MCF 10A (cell line): ENCODE results near the gene OR2K2. TPM values are rescaled to one million over a fixed set of nuclear protein-coding genes. Genes with fewer than 3 reads are reported as not detected.

Source experiments
- Bru-seq: library from RNA; stranded (reverse); fragments of 400-500 nt; gene quantifications from one replicate; lab custom pipeline; 2021; lab: Mats Ljungman, UMichigan
- BruChase-seq, 2 experiments: library from RNA; stranded (reverse); fragments of 400-500 nt; gene quantifications; one replicate each; lab custom pipeline; 2021; lab: Mats Ljungman, UMichigan
- BruUV-seq: library from RNA; stranded (reverse); fragments of 400-500 nt; replicated peaks from 2 replicates; lab custom pipeline; 2021; lab: Mats Ljungman, UMichigan
- CTCF ChIA-PET: fragments of 300-600 bp; sonication (Branson Sonifier 250); formaldehyde crosslinking; extraction: SDS; loops from one replicate; lab custom pipeline; 2021; ENCODE audit warnings: antibody characterized with exemption, inconsistent platforms; lab: Yijun Ruan, JAX
- POLR2A ChIA-PET: fragments of 300-600, 350-650 bp; sonication (Branson Sonifier 250); formaldehyde crosslinking; extraction: SDS; loops from one replicate; lab custom pipeline; 2020; ENCODE audit warnings: antibody characterized with exemption, inconsistent platforms; lab: Yijun Ruan, JAX
- DNase-seq: peaks from one replicate; pipeline ENCODE4 v3.0.0-alpha.2; 2018; ENCODE audit not compliant: unreplicated experiment
- H3K27ac Mint-ChIP-seq: one replicate; pipeline ENCODE4 v1.8.0; 2022; ENCODE audit warnings: mild to moderate bottlenecking, low read depth, mixed read lengths; ENCODE audit not compliant: unreplicated experiment
- H3K27me3 Mint-ChIP-seq: one replicate; pipeline ENCODE4 v1.8.0; 2022; ENCODE audit warnings: mixed read lengths; ENCODE audit not compliant: insufficient read depth, unreplicated experiment
- H3K36me3 Mint-ChIP-seq: one replicate; pipeline ENCODE4 v1.8.0; 2022; ENCODE audit warnings: mild to moderate bottlenecking, moderate library complexity, mixed read lengths; ENCODE audit not compliant: insufficient read depth, unreplicated experiment
- H3K4me1 Mint-ChIP-seq: one replicate; pipeline ENCODE4 v1.8.0; 2022; ENCODE audit warnings: mixed read lengths; ENCODE audit not compliant: insufficient read depth, unreplicated experiment
- H3K4me3 Mint-ChIP-seq: one replicate; pipeline ENCODE4 v1.8.0; 2022; ENCODE audit warnings: mild to moderate bottlenecking, moderate library complexity, mixed read lengths; ENCODE audit not compliant: unreplicated experiment
- H3K9me3 Mint-ChIP-seq: one replicate; pipeline ENCODE4 v1.8.0; 2022; ENCODE audit warnings: mixed read lengths; ENCODE audit not compliant: unreplicated experiment
- CTCF ChIP-seq: fragments of 200-600 bp; IDR thresholded peaks from one replicate; pipeline ENCODE4 v1.8.0; 2022; ENCODE audit warnings: antibody characterized with exemption, mild to moderate bottlenecking; ENCODE audit not compliant: unreplicated experiment
- intact Hi-C: fragments of 100-400 bp; cut with micrococcal nuclease; formaldehyde crosslinking; loops from 2 replicates; pipeline ENCODE4 v1.14.1; 2022
- long read RNA-seq: library from polyadenylated mRNA; stranded (forward); transcript quantifications from one replicate; pipeline ENCODE4 v2.0.0, GENCODE V29; 2022
- total RNA-seq: library from RNA; stranded (reverse); gene quantifications from 2 replicates; pipeline ENCODE4 v1.2.3, GENCODE V29; 2022

Gene OR2K2, protein sequence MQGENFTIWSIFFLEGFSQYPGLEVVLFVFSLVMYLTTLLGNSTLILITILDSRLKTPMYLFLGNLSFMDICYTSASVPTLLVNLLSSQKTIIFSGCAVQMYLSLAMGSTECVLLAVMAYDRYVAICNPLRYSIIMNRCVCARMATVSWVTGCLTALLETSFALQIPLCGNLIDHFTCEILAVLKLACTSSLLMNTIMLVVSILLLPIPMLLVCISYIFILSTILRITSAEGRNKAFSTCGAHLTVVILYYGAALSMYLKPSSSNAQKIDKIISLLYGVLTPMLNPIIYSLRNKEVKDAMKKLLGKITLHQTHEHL
- total RNA-seq (not detected in 2 replicates), Bru-seq, nascent RNA (percentile 30 among the genes with signal in this experiment), BruChase-seq, experiment 1, labeled RNA remaining after a 6-hour chase (percentile 46 among the genes with signal in this experiment), BruChase-seq, experiment 2, labeled RNA remaining after a 2-hour chase (percentile 41 among the genes with signal in this experiment)
- long read RNA-seq: 0 reads

DNA sequence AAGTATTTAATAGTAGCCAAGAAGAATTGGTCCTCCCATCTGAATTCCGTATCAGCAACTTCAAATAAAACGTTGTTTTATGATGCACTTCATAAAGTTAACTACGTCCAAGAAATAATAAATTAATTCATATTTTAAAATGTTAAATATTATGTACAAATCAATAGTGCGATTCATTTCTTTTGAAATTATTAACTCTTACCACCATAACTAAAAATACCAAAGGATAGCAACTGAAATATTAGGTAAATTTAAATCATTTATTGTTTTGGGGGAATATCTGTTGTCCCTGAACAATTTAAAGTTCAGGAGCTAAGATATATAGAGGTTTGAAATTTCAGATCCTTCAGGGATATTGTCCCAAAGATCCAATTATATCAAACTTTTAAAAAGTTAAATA is at the start of gene OR2K2:
OR2K2 (minus strand) TSS at position 101 of the 400 bp plus-strand sequence. CDS start 1,791 bp downstream, outside the sequence.
- Mint-ChIP-seq H3K27me3 (peaks cover 17% of the 10 kb centered on the region), H3K36me3 (no peaks in the 10 kb centered on the region), H3K27ac (no peak within 1 kb of the TSS), H3K4me1 (no peaks in the 10 kb centered on the region), H3K4me3 (no peak within 1 kb of the TSS), H3K9me3 (no peaks in the 10 kb centered on the region)
- BruUV-seq: no TSS peak
- ChIA-PET CTCF (no interaction called here), POLR2A (interaction anchor here (1.0 kb wide), 1 partner anchor 10 kb away, joined by 3 read pairs; no protein-coding TSS in a partner anchor)
- no peak for TF ChIP-seq CTCF
- intact Hi-C loops: no loop called here
- DNase-seq: no peak

DNA sequence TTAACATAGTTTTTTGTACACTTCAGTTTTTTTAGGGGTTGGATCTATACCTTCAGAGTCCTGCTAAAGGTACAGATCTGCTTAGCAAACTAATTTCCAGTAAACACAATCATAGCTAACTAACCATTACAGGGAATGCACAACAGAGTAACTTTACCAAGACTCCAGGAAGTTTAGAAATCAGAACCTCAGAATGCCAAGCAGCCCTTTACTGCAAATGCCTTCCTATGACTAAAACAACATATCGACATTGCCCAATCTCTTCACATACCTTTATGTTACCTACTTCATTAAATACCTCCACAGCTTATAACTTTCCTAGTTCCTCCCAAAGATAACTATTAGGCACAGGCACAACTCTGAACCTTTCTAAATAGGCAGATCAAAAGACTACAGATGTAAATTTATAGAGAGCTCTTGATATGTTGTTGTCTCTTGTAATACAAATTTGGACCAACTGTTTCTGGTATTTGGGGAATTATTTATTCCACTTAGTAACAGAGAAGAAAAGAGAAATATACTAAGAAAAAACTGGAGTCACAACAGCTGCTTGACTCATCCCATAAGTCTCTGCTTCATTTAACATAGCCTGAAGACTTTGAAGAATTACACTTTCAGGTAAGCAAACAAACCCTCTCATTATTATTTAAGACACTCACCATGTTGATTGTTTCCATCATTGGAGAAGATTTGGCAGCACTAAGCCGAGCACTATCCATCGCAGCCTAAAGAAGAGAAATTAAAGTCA is 46.0 kb upstream of the OR2K2 start:
- POLR2A ChIA-PET: interaction anchor here (0.7 to 0.8 kb wide), 2 partner anchors 13 to 124 kb away, joined by 3 read pairs; no protein-coding TSS in a partner anchor
- Mint-ChIP-seq H3K4me1 (peaks cover 19% of the 10 kb centered on the region), H3K9me3 (no peaks in the 10 kb centered on the region), H3K27ac (peak overlapping the region; percentile 64), H3K4me3 (no peak overlapping the region), H3K36me3 (peaks cover 54% of the 10 kb centered on the region), H3K27me3 (no peaks in the 10 kb centered on the region)
- DNase-seq: peak; percentile 47
- BruUV-seq: no TSS peak
- CTCF ChIA-PET: interaction anchor here (0.6 to 1.5 kb wide), 4 partner anchors 19 to 752 kb away, joined by 3 to 6 read pairs (median 4); no protein-coding TSS in a partner anchor
- intact Hi-C loops: no loop called here
- no peak for TF ChIP-seq CTCF

GRCh38 chr9:111375062-111375461 is 45.0 kb upstream of the OR2K2 start:
- CTCF ChIA-PET: interaction anchor here (0.6 to 1.5 kb wide), 3 partner anchors 26 to 751 kb away, joined by 3 to 6 read pairs (median 5); no protein-coding TSS in a partner anchor
- Mint-ChIP-seq H3K4me1 (peaks cover 19% of the 10 kb centered on the region), H3K9me3 (no peaks in the 10 kb centered on the region), H3K27ac (peak overlapping the region; percentile 64), H3K27me3 (no peaks in the 10 kb centered on the region), H3K4me3 (no peak overlapping the region), H3K36me3 (peaks cover 63% of the 10 kb centered on the region)
- POLR2A ChIA-PET: interaction anchor here (0.8 kb wide), 1 partner anchor 12 kb away, joined by 3 read pairs; no protein-coding TSS in a partner anchor
- no peak for DNase-seq
- no TSS peak for BruUV-seq
- no peak for TF ChIP-seq CTCF
- intact Hi-C loops: no loop called here
